RWPE2 (cell line): Measurements from ENCODE around the gene TUBGCP3.
"Not testable (repeated sequence)": the region's sequence is repeated elsewhere in the genome, so short reads cannot be mapped to it uniquely, and the experiment has no call there.

Experiments used
- ATAC-seq: fragments of 200-7000 bp; cut with Tn5 transposase; 3 replicates; pipeline ENCODE4 v1.9.1; 2021; ENCODE audit warnings: low read depth
- DNase-seq: peaks from one replicate; pipeline ENCODE4 v3.0.0-alpha.2; 2020; ENCODE audit warnings: low spot score
- H3K27ac ChIP-seq: fragments of 450-650 bp; 2 replicates; pipeline ENCODE4 v1.5.1; 2017; ENCODE audit warnings: mild to moderate bottlenecking; ENCODE audit not compliant: poor library complexity, severe bottlenecking
- H3K27me3 ChIP-seq: fragments of 250-450 bp; sonication (Bioruptor Pico); 2 replicates; pipeline ENCODE4 v1.5.1; 2021; ENCODE audit warnings: mild to moderate bottlenecking, moderate library complexity; ENCODE audit not compliant: insufficient read depth, poor library complexity, severe bottlenecking
- H3K36me3 ChIP-seq: fragments of 250-450 bp; sonication (Bioruptor Pico); 2 replicates; pipeline ENCODE4 v1.5.1; 2020; ENCODE audit warnings: low read depth, mild to moderate bottlenecking, moderate library complexity
- H3K4me1 ChIP-seq: fragments of 250-450 bp; sonication (Bioruptor Pico); 2 replicates; pipeline ENCODE4 v1.5.1; 2021; ENCODE audit warnings: mild to moderate bottlenecking, moderate library complexity; ENCODE audit not compliant: insufficient read depth, poor library complexity, severe bottlenecking
- H3K4me3 ChIP-seq: fragments of 250-450 bp; sonication (Bioruptor Pico); 2 replicates; pipeline ENCODE4 v1.5.1; 2021; ENCODE audit warnings: mild to moderate bottlenecking, moderate library complexity; ENCODE audit not compliant: severe bottlenecking
- H3K9me3 ChIP-seq: fragments of 250-450 bp; sonication (Bioruptor Pico); 2 replicates; pipeline ENCODE4 v1.5.1; 2021; ENCODE audit warnings: mild to moderate bottlenecking, moderate library complexity; ENCODE audit not compliant: severe bottlenecking
- CTCF ChIP-seq: fragments of 450-650 bp; IDR thresholded peaks from one replicate; pipeline ENCODE4 v1.5.1; 2017; ENCODE audit warnings: mild to moderate bottlenecking, moderate library complexity; ENCODE audit not compliant: poor library complexity, severe bottlenecking

Gene TUBGCP3

GRCh38 chr13:112489199-112489598, 98.8 kb downstream of the TUBGCP3 start:
- Histone ChIP-seq H3K27me3 (no peaks in the 10 kb centered on the region), H3K27ac (no peak overlapping the region), H3K4me1 (no peaks in the 10 kb centered on the region), H3K4me3 (no peak overlapping the region), H3K36me3 (peaks cover 14% of the 10 kb centered on the region), H3K9me3 (no peaks in the 10 kb centered on the region)
- ATAC-seq (no peak), DNase-seq (no peak)
- TF ChIP-seq CTCF: no peak

- H3K27me3 ChIP-seq, H3K4me3 ChIP-seq, ATAC-seq, H3K4me1 ChIP-seq, DNase-seq, H3K27ac ChIP-seq, H3K9me3 ChIP-seq: not testable (repeated sequence)
- peaks cover 14% of the 10 kb centered on the region for H3K36me3 ChIP-seq
Measured at GRCh38 chr13:112488343-112489050, 99.5 kb downstream of the TUBGCP3 start.

- no peak for DNase-seq
- no peak for TF ChIP-seq CTCF
- ATAC-seq: no peak
- Histone ChIP-seq H3K9me3 (no peaks in the 10 kb centered on the region), H3K27ac (no peak overlapping the region), H3K27me3 (no peaks in the 10 kb centered on the region), H3K4me1 (no peaks in the 10 kb centered on the region), H3K4me3 (no peak overlapping the region), H3K36me3 (peaks cover 14% of the 10 kb centered on the region)
Measured at GRCh38 chr13:112487127-112487517, 100.8 kb downstream of the TUBGCP3 start.

GRCh38 chr13:112486386-112487126, 101.4 kb downstream of the TUBGCP3 start:
- Histone ChIP-seq H3K27ac (no peak overlapping the region), H3K27me3 (no peaks in the 10 kb centered on the region), H3K36me3 (peaks cover 14% of the 10 kb centered on the region), H3K4me3 (no peak overlapping the region), H3K9me3 (no peaks in the 10 kb centered on the region), H3K4me1 (no peaks in the 10 kb centered on the region)
- ATAC-seq (no peak), DNase-seq (no peak)
- no peak for TF ChIP-seq CTCF

- H3K36me3 ChIP-seq: peaks cover 14% of the 10 kb centered on the region
- not testable (repeated sequence) for ATAC-seq
Measured at GRCh38 chr13:112485814-112486213, 102.1 kb downstream of the TUBGCP3 start.

GRCh38 chr13:112483299-112483698, 104.7 kb downstream of the TUBGCP3 start:
- TF ChIP-seq CTCF: no peak
- H3K27me3 ChIP-seq: no peaks in the 10 kb centered on the region
- no peak for DNase-seq

More at GRCh38 chr13:112485814-112486213, 102.1 kb downstream of the TUBGCP3 start:
- not testable (repeated sequence) for DNase-seq, H3K4me1 ChIP-seq, H3K27ac ChIP-seq, H3K9me3 ChIP-seq, H3K4me3 ChIP-seq, H3K27me3 ChIP-seq

More at GRCh38 chr13:112483299-112483698, 104.7 kb downstream of the TUBGCP3 start:
- Histone ChIP-seq H3K4me1 (no peaks in the 10 kb centered on the region), H3K4me3 (no peak overlapping the region), H3K36me3 (peaks cover 9% of the 10 kb centered on the region), H3K9me3 (no peaks in the 10 kb centered on the region), H3K27ac (no peak overlapping the region)
- ATAC-seq: no peak
